ENCODE data around the gene ARHGAP1. TPM values are rescaled to one million over a fixed set of nuclear protein-coding genes. Genes with fewer than 3 reads are reported as not detected.

The ARHGAP1 gene
- total and polyA plus RNA-seq, 2 of the 13 experiments (the other 11 are each of a cell fraction or from before 2014, with no cell fraction given) = 18.6 to 30.3 TPM

DNA sequence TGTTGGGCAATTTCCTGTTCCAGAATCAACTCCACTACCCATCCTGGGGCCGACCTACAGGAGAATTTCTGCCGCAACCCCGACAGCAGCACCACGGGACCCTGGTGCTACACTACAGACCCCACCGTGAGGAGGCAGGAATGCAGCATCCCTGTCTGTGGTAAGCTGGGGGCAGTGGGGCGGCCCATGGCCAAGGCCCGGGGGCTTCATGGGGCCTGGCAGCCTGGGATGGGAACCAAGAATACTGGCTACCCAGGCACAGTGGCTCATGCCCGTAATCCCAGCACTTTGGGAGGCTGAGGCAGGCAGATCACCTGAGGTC is 22.9 kb upstream of the ARHGAP1 start:
- ATAC-seq (no peak), DNase-seq (ENCODE audit: low spot score) (no peak), FAIRE-seq (no peak)
- Histone ChIP-seq H4K20me1 (ENCODE audit: insufficient read depth, low read length) (peaks cover 38% of the 10 kb centered on the region), H2AFZ (ENCODE audit: low read length) (no peak overlapping the region), H3K4me2 (ENCODE audit: low read depth, low read length) (peak overlapping the region; percentile 94), H3K4me1 (ENCODE audit: insufficient read depth, low read length) (peaks cover 87% of the 10 kb centered on the region), H3K27ac (ENCODE audit: extremely low read length, insufficient read depth, low read length) (peak overlapping the region; percentile 25), H3K36me3 (replicated peaks in 1 of 2; ENCODE audit: control insufficient read depth in 1 of 2, insufficient read depth in 2 of 2, low read length in 2 of 2) (peaks cover 28 to 50% of the 10 kb centered on the region in 2 experiments), H3K9ac (ENCODE audit: insufficient read depth, low read depth, low read length) (no peak overlapping the region), H3K4me3 (replicated peaks in 1 of 3; ENCODE audit: insufficient read depth in 1 of 3, low read depth in 2 of 3, low read length in 3 of 3) (peak overlapping the region in 1 of 3 experiments; percentile 33; a peak in 1 of 6 replicates), H3K79me2 (ENCODE audit: insufficient read depth, low read length) (peaks cover 68% of the 10 kb centered on the region), H3K27me3 (ENCODE audit: control insufficient read depth in 1 of 2, insufficient read depth in 2 of 2, low read length in 2 of 2) (no peaks in the 10 kb centered on the region; a peak in 1 of 5 replicates), H3K9me3 (ENCODE audit: low read length) (no peaks in the 10 kb centered on the region)
- POLR2A ChIA-PET = interaction anchor here (1.5 to 12.3 kb wide), 2 partner anchors 21 to 27 kb away, joined by 3 to 272 read pairs; partner anchors contain the start of genes ARHGAP1 and ZNF408
- intact Hi-C loops (cut with micrococcal nuclease; ENCODE audit: unreplicated experiment) = no loop called here
- no TSS peak for BruUV-seq (replicated peaks)
- CTCF ChIA-PET (ENCODE audit: low intra/inter-chr PET ratio, low total read pairs) = no interaction called here
- WGBS (ENCODE audit: low lambda C conversion rate) = 94% methylated on average over 5 of the region's 8 CpGs
- in situ Hi-C loops (cut with HindIII; ENCODE audit: extremely low pct_ligation_motif_present, low pct_unique_long_range_greater_than_20kb) = no loop called here
- TF ChIP-seq ZNF605 (CRISPR knock-in tag; IDR thresholded peaks at IDR 0.05) (0 out of 2 replicates have a peak, but pooled peaks have one; percentile 25), ZFP41 (CRISPR knock-in tag; IDR thresholded peaks at IDR 0.05; ENCODE audit: borderline replicate concordance) (no peak), ZSCAN20 (CRISPR knock-in tag; IDR thresholded peaks at IDR 0.05; ENCODE audit: borderline replicate concordance) (no peak), ZNF557 (CRISPR knock-in tag; IDR thresholded peaks at IDR 0.05) (no peak), ZNF296 (CRISPR knock-in tag; conservative IDR thresholded peaks at IDR 0.05) (no peak), SETDB1 (CRISPR knock-in tag; IDR thresholded peaks at IDR 0.05; ENCODE audit: borderline replicate concordance) (no peak), KLF6 (CRISPR knock-in tag; IDR thresholded peaks at IDR 0.05) (no peak), PHF8 (CRISPR knock-in tag; IDR thresholded peaks at IDR 0.05) (0 out of 2 replicates have a peak, but pooled peaks have one; percentile 15), ZNF660 (CRISPR knock-in tag; IDR thresholded peaks at IDR 0.05; ENCODE audit: borderline replicate concordance, low read depth) (no peak), HDAC1 (CRISPR knock-in tag; IDR thresholded peaks at IDR 0.05) (0 out of 2 replicates have a peak, but pooled peaks have one; percentile 5), ZNF451 (CRISPR knock-in tag; IDR thresholded peaks at IDR 0.05) (no peak)
- TF ChIP-seq, protein P1, sequence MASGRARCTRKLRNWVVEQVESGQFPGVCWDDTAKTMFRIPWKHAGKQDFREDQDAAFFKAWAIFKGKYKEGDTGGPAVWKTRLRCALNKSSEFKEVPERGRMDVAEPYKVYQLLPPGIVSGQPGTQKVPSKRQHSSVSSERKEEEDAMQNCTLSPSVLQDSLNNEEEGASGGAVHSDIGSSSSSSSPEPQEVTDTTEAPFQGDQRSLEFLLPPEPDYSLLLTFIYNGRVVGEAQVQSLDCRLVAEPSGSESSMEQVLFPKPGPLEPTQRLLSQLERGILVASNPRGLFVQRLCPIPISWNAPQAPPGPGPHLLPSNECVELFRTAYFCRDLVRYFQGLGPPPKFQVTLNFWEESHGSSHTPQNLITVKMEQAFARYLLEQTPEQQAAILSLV (CRISPR knock-in tag; IDR thresholded peaks at IDR 0.05; ENCODE audit: borderline replicate concordance) = no peak
- TF ChIP-seq, protein P2, sequence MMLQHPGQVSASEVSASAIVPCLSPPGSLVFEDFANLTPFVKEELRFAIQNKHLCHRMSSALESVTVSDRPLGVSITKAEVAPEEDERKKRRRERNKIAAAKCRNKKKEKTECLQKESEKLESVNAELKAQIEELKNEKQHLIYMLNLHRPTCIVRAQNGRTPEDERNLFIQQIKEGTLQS (CRISPR knock-in tag; IDR thresholded peaks at IDR 0.05) = no peak
- TF ChIP-seq, protein P3, sequence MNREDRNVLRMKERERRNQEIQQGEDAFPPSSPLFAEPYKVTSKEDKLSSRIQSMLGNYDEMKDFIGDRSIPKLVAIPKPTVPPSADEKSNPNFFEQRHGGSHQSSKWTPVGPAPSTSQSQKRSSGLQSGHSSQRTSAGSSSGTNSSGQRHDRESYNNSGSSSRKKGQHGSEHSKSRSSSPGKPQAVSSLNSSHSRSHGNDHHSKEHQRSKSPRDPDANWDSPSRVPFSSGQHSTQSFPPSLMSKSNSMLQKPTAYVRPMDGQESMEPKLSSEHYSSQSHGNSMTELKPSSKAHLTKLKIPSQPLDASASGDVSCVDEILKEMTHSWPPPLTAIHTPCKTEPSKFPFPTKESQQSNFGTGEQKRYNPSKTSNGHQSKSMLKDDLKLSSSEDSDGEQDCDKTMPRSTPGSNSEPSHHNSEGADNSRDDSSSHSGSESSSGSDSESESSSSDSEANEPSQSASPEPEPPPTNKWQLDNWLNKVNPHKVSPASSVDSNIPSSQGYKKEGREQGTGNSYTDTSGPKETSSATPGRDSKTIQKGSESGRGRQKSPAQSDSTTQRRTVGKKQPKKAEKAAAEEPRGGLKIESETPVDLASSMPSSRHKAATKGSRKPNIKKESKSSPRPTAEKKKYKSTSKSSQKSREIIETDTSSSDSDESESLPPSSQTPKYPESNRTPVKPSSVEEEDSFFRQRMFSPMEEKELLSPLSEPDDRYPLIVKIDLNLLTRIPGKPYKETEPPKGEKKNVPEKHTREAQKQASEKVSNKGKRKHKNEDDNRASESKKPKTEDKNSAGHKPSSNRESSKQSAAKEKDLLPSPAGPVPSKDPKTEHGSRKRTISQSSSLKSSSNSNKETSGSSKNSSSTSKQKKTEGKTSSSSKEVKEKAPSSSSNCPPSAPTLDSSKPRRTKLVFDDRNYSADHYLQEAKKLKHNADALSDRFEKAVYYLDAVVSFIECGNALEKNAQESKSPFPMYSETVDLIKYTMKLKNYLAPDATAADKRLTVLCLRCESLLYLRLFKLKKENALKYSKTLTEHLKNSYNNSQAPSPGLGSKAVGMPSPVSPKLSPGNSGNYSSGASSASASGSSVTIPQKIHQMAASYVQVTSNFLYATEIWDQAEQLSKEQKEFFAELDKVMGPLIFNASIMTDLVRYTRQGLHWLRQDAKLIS (CRISPR knock-in tag; IDR thresholded peaks at IDR 0.05) = no peak
- TF ChIP-seq, protein P4, sequence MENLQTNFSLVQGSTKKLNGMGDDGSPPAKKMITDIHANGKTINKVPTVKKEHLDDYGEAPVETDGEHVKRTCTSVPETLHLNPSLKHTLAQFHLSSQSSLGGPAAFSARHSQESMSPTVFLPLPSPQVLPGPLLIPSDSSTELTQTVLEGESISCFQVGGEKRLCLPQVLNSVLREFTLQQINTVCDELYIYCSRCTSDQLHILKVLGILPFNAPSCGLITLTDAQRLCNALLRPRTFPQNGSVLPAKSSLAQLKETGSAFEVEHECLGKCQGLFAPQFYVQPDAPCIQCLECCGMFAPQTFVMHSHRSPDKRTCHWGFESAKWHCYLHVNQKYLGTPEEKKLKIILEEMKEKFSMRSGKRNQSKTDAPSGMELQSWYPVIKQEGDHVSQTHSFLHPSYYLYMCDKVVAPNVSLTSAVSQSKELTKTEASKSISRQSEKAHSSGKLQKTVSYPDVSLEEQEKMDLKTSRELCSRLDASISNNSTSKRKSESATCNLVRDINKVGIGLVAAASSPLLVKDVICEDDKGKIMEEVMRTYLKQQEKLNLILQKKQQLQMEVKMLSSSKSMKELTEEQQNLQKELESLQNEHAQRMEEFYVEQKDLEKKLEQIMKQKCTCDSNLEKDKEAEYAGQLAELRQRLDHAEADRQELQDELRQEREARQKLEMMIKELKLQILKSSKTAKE (CRISPR knock-in tag; IDR thresholded peaks at IDR 0.05; ENCODE audit: borderline replicate concordance) = no peak
- TF ChIP-seq, protein P5, sequence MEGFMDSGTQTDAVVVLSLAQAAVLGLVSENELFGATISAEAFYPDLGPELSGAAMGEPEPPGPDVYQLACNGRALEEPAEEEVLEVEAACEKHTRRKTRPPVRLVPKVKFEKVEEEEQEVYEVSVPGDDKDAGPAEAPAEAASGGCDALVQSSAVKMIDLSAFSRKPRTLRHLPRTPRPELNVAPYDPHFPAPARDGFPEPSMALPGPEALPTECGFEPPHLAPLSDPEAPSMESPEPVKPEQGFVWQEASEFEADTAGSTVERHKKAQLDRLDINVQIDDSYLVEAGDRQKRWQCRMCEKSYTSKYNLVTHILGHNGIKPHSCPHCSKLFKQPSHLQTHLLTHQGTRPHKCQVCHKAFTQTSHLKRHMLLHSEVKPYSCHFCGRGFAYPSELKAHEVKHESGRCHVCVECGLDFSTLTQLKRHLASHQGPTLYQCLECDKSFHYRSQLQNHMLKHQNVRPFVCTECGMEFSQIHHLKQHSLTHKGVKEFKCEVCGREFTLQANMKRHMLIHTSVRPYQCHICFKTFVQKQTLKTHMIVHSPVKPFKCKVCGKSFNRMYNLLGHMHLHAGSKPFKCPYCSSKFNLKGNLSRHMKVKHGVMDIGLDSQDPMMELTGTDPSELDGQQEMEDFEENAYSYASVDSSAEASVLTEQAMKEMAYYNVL (CRISPR knock-in tag; IDR thresholded peaks at IDR 0.05; ENCODE audit: borderline replicate concordance) = no peak

All from HepG2 (cell line).